Choroid plexus epithelial cell (primary cell): ENCODE data around the gene MRPS2.

Source experiments
- DNase-seq: peaks from one replicate; pipeline ENCODE4 v3.0.0-alpha.2; 2010; ENCODE audit warnings: low read depth
- H3K4me3 ChIP-seq: 2 replicates; pipeline ENCODE4 v1.5.1; 2011; ENCODE audit warnings: low read depth, mild to moderate bottlenecking, control low read depth, low read length, moderate library complexity
- CTCF ChIP-seq: conservative IDR thresholded peaks from 2 replicates; pipeline ENCODE4 v1.5.1; 2011; ENCODE audit warnings: low read depth, mild to moderate bottlenecking, control low read depth, inconsistent platforms, low read length, moderate library complexity

The MRPS2 gene

DNA sequence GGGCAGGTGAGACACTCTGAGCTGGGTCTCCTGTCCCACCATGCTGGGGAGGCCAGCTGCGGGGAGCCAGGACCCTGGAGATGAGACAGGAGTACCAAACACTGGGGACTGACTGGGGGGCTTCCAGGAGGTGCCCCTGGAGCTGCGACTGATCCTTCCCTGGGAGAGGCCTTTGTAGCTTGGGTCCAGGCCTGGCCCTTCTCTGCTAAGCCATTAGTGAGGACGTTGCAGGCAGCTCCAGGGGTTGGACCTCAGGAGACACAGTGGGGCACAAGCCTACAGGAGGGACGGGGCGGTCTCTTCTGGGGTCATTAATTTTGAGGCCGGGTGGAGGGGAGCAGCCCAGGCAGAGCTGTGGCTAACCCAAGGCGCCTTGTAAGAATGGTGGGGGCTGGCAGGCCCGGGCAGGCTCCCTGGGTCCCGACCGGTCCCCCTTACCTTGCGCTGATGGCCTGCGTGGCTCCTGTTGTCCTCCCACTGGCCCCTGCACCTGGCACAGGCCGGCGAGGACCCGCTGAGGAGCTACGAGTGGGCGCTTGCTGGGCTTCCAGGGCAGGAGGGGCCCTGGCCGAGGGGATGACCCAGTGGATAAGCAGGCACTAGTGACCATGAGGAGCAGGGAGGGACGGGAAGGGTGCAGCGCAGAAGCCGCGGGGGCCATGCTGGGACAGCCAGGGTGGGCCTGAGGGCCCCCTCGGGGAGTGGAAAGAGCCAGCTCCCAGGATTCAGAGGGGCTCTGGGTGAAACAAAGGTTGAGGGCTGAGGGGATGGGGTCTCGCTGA lies 5.1 kb downstream of the MRPS2 start:
- DNase-seq: no peak

DNA sequence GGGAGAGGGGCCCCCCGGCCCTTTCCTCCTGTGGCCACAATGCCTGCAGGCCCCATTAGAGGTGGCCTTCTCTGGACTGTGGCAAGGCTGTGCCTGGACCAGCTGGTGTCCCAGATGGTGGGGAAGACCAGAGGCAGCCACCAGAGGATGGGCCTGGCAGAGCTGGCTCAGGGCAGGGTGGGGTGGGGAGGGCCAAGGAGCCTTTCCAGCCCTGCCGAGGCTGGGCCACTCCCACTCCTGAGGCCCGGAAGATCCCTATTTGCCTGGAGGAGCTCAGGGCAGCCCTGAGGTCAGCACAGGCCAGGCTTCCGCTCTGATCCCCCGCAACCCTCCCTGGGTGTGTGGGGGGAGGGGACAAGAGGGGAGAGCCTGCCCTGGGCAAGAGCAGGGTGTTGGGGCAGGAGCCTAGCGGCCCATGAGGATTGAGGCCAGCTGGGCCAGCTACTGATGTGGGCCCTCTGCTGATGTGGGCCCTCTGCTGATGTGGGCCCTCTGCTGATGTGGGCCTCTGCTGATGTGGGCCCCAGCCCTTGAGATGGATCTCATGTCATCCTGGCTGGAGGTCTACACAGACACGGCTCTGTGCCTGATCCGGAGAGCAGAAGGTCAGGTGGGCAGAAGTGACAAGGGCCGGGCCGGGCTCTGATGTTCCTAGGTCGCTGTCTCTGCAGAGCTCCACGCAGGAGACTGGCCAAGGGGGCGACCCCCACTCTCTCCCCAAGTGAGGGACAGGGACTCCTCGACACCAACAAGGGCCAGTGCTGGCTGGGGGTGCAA lies 6.0 kb downstream of the MRPS2 start:
- DNase-seq: no peak
- no peak for TF ChIP-seq CTCF
- H3K4me3 ChIP-seq: no peak overlapping the region

More for the DNA sequence above, 5.1 kb downstream of the MRPS2 start:
- TF ChIP-seq CTCF: no peak
- no peak overlapping the region for H3K4me3 ChIP-seq

GRCh38 chr9:135507104-135508035 lies 6.9 kb downstream of the MRPS2 start:
- DNase-seq: no peak

GRCh38 chr9:135508211-135508820 lies 7.8 kb downstream of the MRPS2 start:
- no peak overlapping the region for H3K4me3 ChIP-seq
- TF ChIP-seq CTCF: no peak
- DNase-seq: no peak

More at GRCh38 chr9:135507104-135508035, 6.9 kb downstream of the MRPS2 start:
- no peak for TF ChIP-seq CTCF
- H3K4me3 ChIP-seq: no peak overlapping the region

DNA sequence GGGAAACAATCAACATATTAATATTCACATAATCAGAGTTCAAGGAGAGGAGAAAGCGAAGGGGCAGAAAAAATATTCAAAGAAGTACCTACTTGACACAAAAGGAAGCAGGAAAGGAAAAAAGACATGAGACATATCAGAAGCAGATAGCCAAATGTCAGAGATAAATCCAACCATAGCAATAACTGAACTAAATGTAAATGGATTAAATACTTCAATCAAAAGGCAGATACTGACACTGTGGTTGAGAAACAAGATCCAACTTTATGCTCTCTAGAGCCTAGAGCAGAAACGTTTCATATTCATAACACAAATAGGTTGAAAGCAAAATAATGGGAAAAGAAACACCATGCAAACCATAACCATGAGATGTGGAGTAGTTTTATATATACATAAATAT lies 9.0 kb downstream of the MRPS2 start:
- TF ChIP-seq CTCF: no peak
- DNase-seq: no peak
- H3K4me3 ChIP-seq: no peak overlapping the region

GRCh38 chr9:135512241-135512603 lies 11.7 kb downstream of the MRPS2 start:
- no peak for TF ChIP-seq CTCF
- no peak overlapping the region for H3K4me3 ChIP-seq
- DNase-seq: no peak
